ENCODE results near the gene PRR35.
"Not testable (repeated sequence)": the region's sequence is repeated elsewhere in the genome, so short reads cannot be mapped to it uniquely, and the experiment has no call there.

PRR35 gene

GRCh38 chr16:597655-598054, 37.5 kb downstream of the PRR35 start:
- DNase-seq: not testable (repeated sequence)

- no peak for DNase-seq
Measured at GRCh38 chr16:598823-599739, 38.9 kb downstream of the PRR35 start.

GRCh38 chr16:600781-601180, 40.6 kb downstream of the PRR35 start:
- no peak for DNase-seq

GRCh38 chr16:603933-604332, 43.7 kb downstream of the PRR35 start:
- no peak for DNase-seq

GRCh38 chr16:606656-607307, 46.6 kb downstream of the PRR35 start:
- no peak for DNase-seq

GRCh38 chr16:608019-608418, 47.8 kb downstream of the PRR35 start:
- DNase-seq: peak; percentile 66 to 72

GRCh38 chr16:609316-609715, 49.1 kb downstream of the PRR35 start:
- no peak for DNase-seq

GRCh38 chr16:609984-610383, 49.8 kb downstream of the PRR35 start:
- no peak for DNase-seq

GRCh38 chr16:610513-611381, 50.6 kb downstream of the PRR35 start:
- DNase-seq: peak; percentile 68 to 78

- DNase-seq: no peak
Measured at GRCh38 chr16:615122-615521, 54.9 kb downstream of the PRR35 start.
